AG09309 (cell line): ENCODE results near the gene HECTD1.

Source experiments
- DNase-seq: peaks from one replicate; pipeline ENCODE4 v3.0.0-alpha.2; 2010; ENCODE audit warnings: low read depth
- H3K4me3 ChIP-seq: 2 replicates; pipeline ENCODE4 v1.5.1; 2011; ENCODE audit warnings: mild to moderate bottlenecking, low read depth, low read length, moderate library complexity; ENCODE audit not compliant: control insufficient read depth
- CTCF ChIP-seq: IDR thresholded peaks from 2 replicates; pipeline ENCODE4 v1.5.1; 2011; ENCODE audit warnings: mild to moderate bottlenecking, low read depth, low read length, inconsistent platforms; ENCODE audit not compliant: insufficient read depth, control insufficient read depth; ENCODE audit errors: missing control alignments

The HECTD1 gene

DNA sequence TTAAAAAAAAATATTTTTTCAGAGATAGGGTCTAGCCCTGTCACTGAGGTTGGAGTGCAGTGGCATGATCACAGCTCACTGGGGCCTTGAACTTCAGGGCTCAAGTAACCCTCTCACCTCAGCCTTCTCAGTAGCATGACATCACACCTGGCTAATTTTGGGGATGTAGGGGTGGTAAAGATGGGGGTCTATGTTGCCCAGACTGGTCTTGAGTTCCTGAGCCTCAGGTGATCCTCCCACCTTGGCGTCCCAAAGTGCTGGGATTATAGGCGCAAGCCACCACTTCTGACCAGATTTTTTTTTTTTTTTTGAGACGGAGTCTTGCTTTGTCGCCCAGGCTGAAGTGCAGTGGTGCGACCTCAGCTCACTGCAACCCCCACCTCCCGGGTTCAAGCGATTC lies 80.9 kb downstream of the HECTD1 start:
- H3K4me3 ChIP-seq = no peak overlapping the region
- DNase-seq = no peak
- TF ChIP-seq CTCF = no peak

GRCh38 chr14:31125231-31125630 lies 82.4 kb downstream of the HECTD1 start:
- no peak for DNase-seq
- no peak overlapping the region for H3K4me3 ChIP-seq
- TF ChIP-seq CTCF = no peak

GRCh38 chr14:31124197-31124596 lies 83.4 kb downstream of the HECTD1 start:
- no peak overlapping the region for H3K4me3 ChIP-seq
- no peak for TF ChIP-seq CTCF
- no peak for DNase-seq

DNA sequence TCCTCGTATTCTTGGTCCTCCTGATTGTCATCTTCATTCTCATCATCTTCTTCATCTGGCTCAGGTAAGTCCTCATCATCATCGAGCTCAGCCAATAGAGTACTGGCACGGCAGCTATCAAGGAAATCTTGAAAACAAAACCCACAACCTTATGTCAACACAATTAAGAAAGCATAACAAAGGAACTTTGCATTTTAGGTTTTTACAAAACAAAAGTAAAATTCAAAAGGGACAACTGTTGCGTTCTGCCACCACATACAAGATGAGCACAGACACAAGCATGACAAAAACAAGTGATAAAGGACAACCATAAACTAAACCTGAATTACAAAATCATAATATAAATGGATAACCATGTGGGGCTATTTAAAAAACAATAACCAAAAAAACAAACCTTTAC lies 84.7 kb downstream of the HECTD1 start:
- no peak for DNase-seq
- no peak for TF ChIP-seq CTCF
- H3K4me3 ChIP-seq = no peak overlapping the region

DNA sequence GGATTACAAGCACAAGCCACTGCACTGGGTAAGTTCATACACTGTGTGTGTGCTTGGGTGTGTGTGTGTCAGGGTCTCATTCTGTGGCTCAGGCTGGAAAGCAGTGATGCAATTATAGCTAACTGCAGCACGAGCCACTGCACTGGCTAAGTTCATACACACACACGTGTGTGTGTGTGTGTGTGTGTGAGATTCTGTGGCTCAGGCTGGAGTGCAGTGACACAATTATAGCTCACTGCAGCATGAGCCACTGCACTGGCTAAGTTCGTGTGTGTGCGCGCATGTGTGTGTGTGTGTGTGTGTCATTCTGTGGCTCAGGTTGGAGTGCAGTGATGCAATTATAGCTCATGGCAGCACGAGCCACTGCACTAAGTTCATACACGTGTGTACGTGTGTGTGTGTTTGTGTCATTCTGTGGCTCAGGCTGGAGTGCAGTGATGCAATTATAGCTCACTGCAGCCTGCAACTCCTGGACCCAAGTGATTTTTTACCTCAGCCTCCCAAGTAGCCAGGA lies 85.4 kb downstream of the HECTD1 start:
- TF ChIP-seq CTCF = no peak
- H3K4me3 ChIP-seq = no peak overlapping the region
- DNase-seq = no peak

GRCh38 chr14:31118892-31119291 lies 88.7 kb downstream of the HECTD1 start:
- DNase-seq = no peak
- no peak overlapping the region for H3K4me3 ChIP-seq

More at GRCh38 chr14:31118892-31119291, 88.7 kb downstream of the HECTD1 start:
- TF ChIP-seq CTCF = no peak
